IPS DF 6.9 (cell line): ENCODE results near the gene ADRM1.

Experiments used
- DNase-seq: peaks from one replicate; pipeline ENCODE4 v3.0.0-alpha.2; 2013; ENCODE audit warnings: low read depth, low spot score
- H3K27ac ChIP-seq: one replicate; pipeline ENCODE4 v1.5.1; 2013; ENCODE audit warnings: low read length, control low read depth
- H3K27me3 ChIP-seq: 2 replicates; pipeline ENCODE4 v1.6.1; 2013; ENCODE audit warnings: mild to moderate bottlenecking, low read length; ENCODE audit not compliant: control insufficient read depth, insufficient read depth
- H3K36me3 ChIP-seq: 2 replicates; pipeline ENCODE4 v1.6.1; 2013; ENCODE audit warnings: low read length; ENCODE audit not compliant: control insufficient read depth, insufficient read depth
- H3K4me1 ChIP-seq: 2 replicates; pipeline ENCODE4 v1.6.1; 2013; ENCODE audit warnings: low read length; ENCODE audit not compliant: control insufficient read depth, insufficient read depth
- H3K4me3 ChIP-seq: 2 replicates; pipeline ENCODE4 v1.5.1; 2013; ENCODE audit warnings: mild to moderate bottlenecking, low read length
- H3K9me3 ChIP-seq: 2 replicates; pipeline ENCODE4 v1.6.1; 2013; ENCODE audit warnings: low read length, inconsistent platforms; ENCODE audit not compliant: control insufficient read depth, insufficient read depth
- WGBS: extraction: QIAGEN DNeasy Blood & Tissue Kit; methylation state at CpG from one replicate; pipeline ENCODE4 v1.1.7; 2013; ENCODE audit warnings: mixed read lengths, missing lambda C conversion rate; ENCODE audit not compliant: insufficient read length, insufficient coverage; 5-methylcytosine and 5-hydroxymethylcytosine counted together

Gene ADRM1

GRCh38 chr20:62351469-62352401 is 48.9 kb downstream of the ADRM1 start:
- no CpG with 5 or more reads among the region's 60 CpGs for WGBS
- Histone ChIP-seq H3K27ac (no peak overlapping the region), H3K4me3 (no peak overlapping the region), H3K9me3 (no peaks in the 10 kb centered on the region), H3K36me3 (peaks cover 46% of the 10 kb centered on the region), H3K4me1 (peaks cover 14% of the 10 kb centered on the region; the same call in 1 of the 2 replicates), H3K27me3 (no peaks in the 10 kb centered on the region)
- DNase-seq, result no peak

DNA sequence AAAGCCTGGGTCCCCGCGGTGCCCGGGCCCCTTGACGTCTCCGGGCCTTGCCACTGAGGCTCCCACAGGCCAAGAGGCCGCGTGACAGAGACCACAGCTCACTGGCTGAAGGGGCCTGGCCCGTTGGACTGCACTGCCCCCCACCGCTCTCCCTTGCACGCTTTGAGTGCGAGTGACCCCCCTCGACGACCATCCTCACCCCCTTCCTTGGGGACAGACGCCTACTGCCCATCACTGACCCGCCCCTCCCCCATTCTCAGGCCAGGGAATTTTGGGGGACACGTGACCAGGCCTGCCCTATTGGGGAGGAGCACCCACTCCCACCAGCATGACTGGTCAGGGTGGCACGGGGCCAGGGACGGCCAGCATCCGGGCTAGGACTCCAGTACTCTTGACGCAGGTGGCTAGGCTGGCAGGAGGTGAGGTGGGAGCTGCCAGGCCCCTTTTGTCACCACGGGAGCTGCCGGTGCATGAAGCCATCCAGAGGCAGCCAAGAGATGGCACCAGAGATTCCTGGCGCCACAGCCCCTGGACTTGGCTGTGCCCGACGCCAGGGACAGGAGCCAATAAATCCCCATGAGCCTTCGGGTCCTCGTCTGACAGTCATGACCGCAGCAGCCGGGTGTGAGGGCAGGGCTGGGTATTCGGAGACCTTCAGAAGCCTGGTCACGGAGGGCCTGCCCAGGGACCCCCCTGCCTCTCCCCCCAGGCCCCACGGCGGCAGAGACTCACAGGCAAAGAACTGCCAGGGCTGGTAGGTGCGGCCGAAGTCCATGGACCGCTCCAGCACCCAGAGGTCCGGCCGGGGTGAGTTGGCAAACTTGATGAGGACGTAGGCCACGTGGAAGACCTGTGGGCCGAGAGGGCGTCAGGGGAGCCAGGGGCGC is 49.8 kb downstream of the ADRM1 start:
- Histone ChIP-seq H3K4me1 (peaks cover 14% of the 10 kb centered on the region; the same call in 1 of the 2 replicates), H3K27me3 (no peaks in the 10 kb centered on the region), H3K4me3 (no peak overlapping the region), H3K9me3 (no peaks in the 10 kb centered on the region), H3K27ac (no peak overlapping the region), H3K36me3 (peaks cover 37% of the 10 kb centered on the region)
- no CpG with 5 or more reads among the region's 43 CpGs for WGBS
- no peak for DNase-seq

GRCh38 chr20:62353289-62354030 is 50.7 kb downstream of the ADRM1 start:
- WGBS, result no CpG with 5 or more reads among the region's 16 CpGs
- no peak for DNase-seq
- Histone ChIP-seq H3K36me3 (peaks cover 36% of the 10 kb centered on the region), H3K27ac (no peak overlapping the region), H3K4me1 (peaks cover 14% of the 10 kb centered on the region; the same call in 1 of the 2 replicates), H3K4me3 (no peak overlapping the region), H3K9me3 (no peaks in the 10 kb centered on the region), H3K27me3 (no peaks in the 10 kb centered on the region)

- WGBS, result no CpG with 5 or more reads among the region's 14 CpGs
- Histone ChIP-seq H3K9me3 (no peaks in the 10 kb centered on the region), H3K36me3 (peaks cover 38% of the 10 kb centered on the region), H3K4me1 (peaks cover 17% of the 10 kb centered on the region), H3K27ac (no peak overlapping the region), H3K4me3 (no peak overlapping the region), H3K27me3 (no peaks in the 10 kb centered on the region)
- no peak for DNase-seq
Measured at GRCh38 chr20:62354031-62354808, 51.4 kb downstream of the ADRM1 start.

DNA sequence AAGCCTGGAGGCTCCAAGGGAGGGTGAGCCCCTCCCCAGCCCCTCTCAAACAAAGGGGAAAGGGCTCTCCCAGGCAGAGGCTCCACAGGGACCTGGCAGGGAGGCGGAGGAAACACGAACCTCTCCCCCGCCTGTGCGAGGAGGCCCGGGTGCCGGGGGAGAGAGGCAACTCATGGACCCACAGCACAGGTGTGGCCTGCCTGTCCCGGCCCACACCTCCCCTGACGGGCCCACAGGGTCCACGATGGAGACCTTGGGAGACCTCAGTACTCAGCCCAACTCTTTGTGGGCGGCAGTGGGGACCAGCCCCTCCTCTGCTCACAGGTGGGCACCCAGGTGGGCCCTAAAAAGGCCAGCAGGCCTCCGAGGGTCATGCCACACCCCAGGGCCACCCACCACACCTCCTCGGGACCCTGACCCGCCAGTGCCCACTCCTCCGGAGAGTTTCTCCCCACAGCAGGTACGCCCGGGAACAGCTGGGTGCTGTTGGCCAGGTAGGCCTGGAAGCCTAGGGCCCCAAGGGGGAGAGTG is 52.1 kb downstream of the ADRM1 start:
- H3K27ac ChIP-seq, result no peak overlapping the region
- no CpG with 5 or more reads among the region's 16 CpGs for WGBS
- H3K27me3 ChIP-seq, result no peaks in the 10 kb centered on the region
- no peak overlapping the region for H3K4me3 ChIP-seq
- DNase-seq, result no peak
- H3K9me3 ChIP-seq, result no peaks in the 10 kb centered on the region
- H3K36me3 ChIP-seq, result peaks cover 37% of the 10 kb centered on the region
- peaks cover 18% of the 10 kb centered on the region for H3K4me1 ChIP-seq

DNA sequence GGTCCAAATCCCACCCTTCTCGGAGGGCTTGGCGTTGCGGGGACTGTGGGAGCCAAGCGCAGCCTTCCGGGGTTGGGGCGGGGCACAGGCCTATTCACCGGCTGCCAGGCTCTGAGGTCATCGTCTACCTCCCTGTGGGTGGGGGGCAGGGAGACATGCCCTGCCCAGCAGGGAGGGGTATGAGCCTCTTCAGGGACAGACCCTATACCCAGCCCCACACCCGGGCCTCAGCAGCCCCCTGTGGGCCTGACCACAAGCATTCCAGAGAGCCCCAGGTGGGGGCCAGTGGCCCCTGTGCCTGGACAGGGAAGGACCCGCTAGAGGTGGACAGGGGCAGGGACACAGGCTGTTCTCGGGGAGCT is 52.7 kb downstream of the ADRM1 start:
- no peak for DNase-seq
- Histone ChIP-seq H3K27me3 (no peaks in the 10 kb centered on the region), H3K9me3 (no peaks in the 10 kb centered on the region), H3K36me3 (peaks cover 31% of the 10 kb centered on the region), H3K4me1 (peaks cover 18% of the 10 kb centered on the region), H3K27ac (no peak overlapping the region), H3K4me3 (no peak overlapping the region)
- no CpG with 5 or more reads among the region's 11 CpGs for WGBS

DNA sequence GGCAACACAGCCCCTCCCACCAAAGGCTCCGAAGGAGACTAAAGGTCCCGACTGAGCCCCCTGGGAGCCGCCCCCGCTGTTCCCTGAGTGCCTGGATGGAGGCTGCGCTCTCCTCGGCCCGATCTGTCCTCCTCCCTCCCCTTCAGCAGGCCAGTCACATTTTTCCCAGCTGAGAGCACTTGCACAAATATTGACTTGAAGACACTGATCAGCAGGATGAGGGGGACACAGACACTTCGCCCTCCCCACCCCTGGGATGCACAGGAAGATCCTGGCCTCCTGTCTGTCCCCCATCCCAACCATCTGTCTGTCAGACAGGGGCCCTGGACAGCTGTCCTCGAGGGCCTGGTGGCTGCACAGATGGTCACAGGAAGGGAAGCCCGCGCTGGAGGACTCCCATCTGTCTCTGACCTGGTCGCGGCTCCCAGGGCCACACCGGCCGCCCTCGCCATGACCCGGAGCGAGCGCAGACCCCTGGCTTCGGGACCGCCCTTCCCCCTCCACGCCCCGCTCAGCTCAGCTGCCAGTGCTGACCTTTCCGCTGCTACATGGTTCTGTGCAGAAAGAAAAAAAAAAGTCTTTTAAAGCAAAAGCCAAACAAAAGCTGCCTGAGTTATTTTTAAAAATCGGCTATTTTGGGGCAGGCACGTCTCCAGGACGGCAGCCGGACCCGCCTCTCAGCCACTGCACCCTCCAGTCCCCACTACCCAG is 53.2 kb downstream of the ADRM1 start:
- Histone ChIP-seq H3K27me3 (no peaks in the 10 kb centered on the region), H3K36me3 (peaks cover 26% of the 10 kb centered on the region), H3K4me3 (no peak overlapping the region), H3K4me1 (peaks cover 22% of the 10 kb centered on the region), H3K9me3 (no peaks in the 10 kb centered on the region), H3K27ac (no peak overlapping the region)
- no CpG with 5 or more reads among the region's 29 CpGs for WGBS
- DNase-seq, result no peak

DNA sequence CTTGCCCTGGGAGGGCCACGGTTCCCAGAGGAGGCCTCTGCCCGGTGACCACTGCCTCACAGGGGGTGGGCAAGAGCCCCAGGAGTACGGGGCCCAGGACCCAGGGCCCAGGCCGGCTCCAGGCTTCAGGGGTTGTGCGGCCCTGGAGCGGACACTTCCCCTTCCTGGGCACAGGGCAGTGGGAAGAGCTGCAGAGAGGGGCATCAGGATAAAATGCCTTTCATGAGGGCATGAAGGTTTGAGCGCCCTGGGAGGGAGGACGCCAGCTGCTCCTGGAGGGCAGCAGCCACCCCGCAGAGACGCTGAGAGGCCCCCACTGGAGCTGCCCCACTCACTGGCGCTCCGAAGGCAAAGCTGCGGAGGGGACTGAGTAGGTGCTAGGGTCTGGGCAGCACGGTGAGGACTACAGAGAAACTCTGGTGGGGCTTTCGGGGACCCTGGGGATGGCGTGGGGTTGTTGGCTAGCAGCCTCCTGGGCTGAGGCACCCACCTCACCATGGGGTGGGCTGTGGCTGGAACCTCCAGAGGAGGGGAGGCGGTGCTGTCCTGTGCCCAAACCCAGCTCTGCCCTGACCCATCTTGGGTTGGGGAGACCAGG is 53.9 kb downstream of the ADRM1 start:
- no peak for DNase-seq
- no CpG with 5 or more reads among the region's 17 CpGs for WGBS
- no peaks in the 10 kb centered on the region for H3K27me3 ChIP-seq
- no peaks in the 10 kb centered on the region for H3K9me3 ChIP-seq
- H3K36me3 ChIP-seq, result peaks cover 19% of the 10 kb centered on the region
- no peak overlapping the region for H3K27ac ChIP-seq
- H3K4me1 ChIP-seq, result peaks cover 27% of the 10 kb centered on the region
- no peak overlapping the region for H3K4me3 ChIP-seq

DNA sequence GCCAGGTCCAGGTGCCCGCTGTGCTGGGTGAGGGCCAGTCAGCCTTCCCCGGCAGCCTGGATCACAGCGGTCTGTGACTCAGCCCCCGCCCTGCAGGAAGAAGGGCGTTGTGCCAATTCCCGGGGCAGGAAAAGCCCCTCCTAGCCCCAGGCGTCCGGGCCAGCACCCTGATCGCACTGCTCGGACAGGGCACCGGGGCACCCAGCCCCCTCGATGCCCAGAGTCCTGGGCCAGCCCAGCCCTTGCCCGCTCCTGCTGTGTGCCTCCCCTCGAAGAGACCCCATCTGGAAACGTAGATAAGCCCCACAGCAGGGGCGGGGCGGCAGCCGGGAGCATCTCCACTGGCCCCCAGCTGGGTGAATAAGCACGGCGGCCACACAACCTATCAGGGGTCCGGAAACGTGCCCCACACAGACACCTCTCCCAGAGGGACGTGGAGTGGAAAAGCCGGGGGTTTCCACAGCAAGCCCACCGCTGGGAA is 54.4 kb downstream of the ADRM1 start:
- H3K4me1 ChIP-seq, result peaks cover 30% of the 10 kb centered on the region
- WGBS, result no CpG with 5 or more reads among the region's 25 CpGs
- no peaks in the 10 kb centered on the region for H3K9me3 ChIP-seq
- no peak overlapping the region for H3K4me3 ChIP-seq
- H3K27me3 ChIP-seq, result no peaks in the 10 kb centered on the region
- DNase-seq, result no peak
- peaks cover 16% of the 10 kb centered on the region for H3K36me3 ChIP-seq
- H3K27ac ChIP-seq, result no peak overlapping the region
